Stimulated activated CD8-positive, alpha-beta memory T cell treated with anti-CD3 and anti-CD28 coated beads, Interleukin-7, amount 100 ng/mL, for 24 hours (primary cell): ENCODE measurements around the gene SEC22C.
"Not testable (repeated sequence)": the region's sequence is repeated elsewhere in the genome, so short reads cannot be mapped to it uniquely, and the experiment has no call there.

ENCODE experiments used
- DNase-seq: peaks from one replicate; pipeline ENCODE4 v3.0.0-alpha.2; 2020; ENCODE audit warnings: low read depth

SEC22C gene

GRCh38 chr3:42579346-42579745 lies 2.4 kb downstream of the SEC22C start:
- DNase-seq = not testable (repeated sequence)

- DNase-seq = no peak
These were observed 3.7 kb downstream of the SEC22C start for GRCh38 chr3:42578054-42578453.

- no peak for DNase-seq
These were observed 6.5 kb downstream of the SEC22C start for GRCh38 chr3:42575137-42575741.

GRCh38 chr3:42572278-42572677 lies 9.5 kb downstream of the SEC22C start:
- no peak for DNase-seq

- DNase-seq = no peak
These were observed 12.1 kb downstream of the SEC22C start for GRCh38 chr3:42569593-42570142.

- no peak for DNase-seq
These were observed 19.5 kb downstream of the SEC22C start for GRCh38 chr3:42562047-42562907.

- DNase-seq = no peak
These were observed 23.9 kb downstream of the SEC22C start for GRCh38 chr3:42557854-42558253.

GRCh38 chr3:42556817-42557216 lies 24.9 kb downstream of the SEC22C start:
- not testable (repeated sequence) for DNase-seq

GRCh38 chr3:42556089-42556632 lies 25.6 kb downstream of the SEC22C start:
- no peak for DNase-seq

GRCh38 chr3:42552830-42553229 lies 28.9 kb downstream of the SEC22C start:
- DNase-seq = no peak

- no peak for DNase-seq
These were observed 31.5 kb downstream of the SEC22C start for GRCh38 chr3:42550250-42550649.

GRCh38 chr3:42549131-42549530 lies 32.6 kb downstream of the SEC22C start:
- DNase-seq = no peak

GRCh38 chr3:42547401-42547945 lies 34.3 kb downstream of the SEC22C start:
- DNase-seq = peak; percentile 44

GRCh38 chr3:42546691-42547213 lies 35.0 kb downstream of the SEC22C start:
- DNase-seq = no peak

GRCh38 chr3:42545284-42545900 lies 36.4 kb downstream of the SEC22C start:
- DNase-seq = no peak

GRCh38 chr3:42544492-42545283 lies 37.1 kb downstream of the SEC22C start:
- no peak for DNase-seq

GRCh38 chr3:42541079-42541478 lies 40.7 kb downstream of the SEC22C start:
- DNase-seq = no peak

GRCh38 chr3:42539871-42540714 lies 41.7 kb downstream of the SEC22C start:
- peak; percentile 25 for DNase-seq

GRCh38 chr3:42537350-42537749 lies 44.4 kb downstream of the SEC22C start:
- DNase-seq = no peak
